Erythroblast (primary cell): ENCODE measurements around the gene OSER1.

Source experiments
- GATA1 ChIP-seq: IDR thresholded peaks from 2 replicates; pipeline ENCODE4 v1.6.1; 2011; ENCODE audit warnings: low read depth, mild to moderate bottlenecking, control low read depth, low read length, moderate library complexity
- POLR2A ChIP-seq: IDR thresholded peaks from 2 replicates; pipeline ENCODE4 v1.6.1; 2011; ENCODE audit warnings: mild to moderate bottlenecking, low read length

DNA sequence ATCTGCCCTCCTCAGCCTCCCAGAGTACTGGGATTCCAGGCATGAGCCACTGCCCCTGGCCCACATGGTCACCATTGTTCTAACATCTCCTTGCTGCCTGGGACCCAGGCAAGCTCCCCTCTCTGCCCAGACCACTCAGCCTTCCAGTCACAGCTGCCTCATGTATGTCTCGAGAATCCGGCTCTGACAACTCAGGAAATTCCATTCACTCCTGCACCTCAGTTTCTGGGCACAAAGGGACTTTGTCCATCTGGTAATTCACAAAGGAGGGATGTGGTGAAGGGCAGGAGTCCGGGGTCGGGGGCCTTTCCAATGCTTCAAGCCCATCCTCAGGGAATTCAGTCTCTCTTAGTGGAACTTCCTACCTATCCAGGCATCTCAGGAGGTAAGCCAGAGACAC lies 64.3 kb downstream of the OSER1 start:
- TF ChIP-seq POLR2A (no peak), GATA1 (no peak)
